Transverse colon (tissue), 4 donors: ENCODE results near the gene GALNT13. TPM values are rescaled to one million over a fixed set of nuclear protein-coding genes. Genes with fewer than 3 reads are reported as not detected.

ENCODE experiments used
- DNase-seq: peaks from one replicate; pipeline ENCODE4 v3.0.0-alpha.2; 2019
- H3K27ac ChIP-seq, 4 donors: fragments of 200-600 bp; sonication (generic); 2 replicates each; pipeline ENCODE4 v1.5.1; 2016 to 2018; ENCODE audit warnings: inconsistent platforms in 4 of 4
- H3K27me3 ChIP-seq: fragments of 200-600 bp; sonication (generic); 2 replicates; pipeline ENCODE4 v1.5.1; 2017; ENCODE audit warnings: inconsistent platforms
- H3K36me3 ChIP-seq, 4 donors: fragments of 200-600 bp; sonication (generic); 2 replicates each; pipeline ENCODE4 v1.5.1; 2017 to 2019; ENCODE audit warnings: inconsistent platforms in 4 of 4
- H3K4me1 ChIP-seq, 4 donors: fragments of 200-600 bp; sonication (generic); 2 replicates each; pipeline ENCODE4 v1.5.1; 2017 to 2020; ENCODE audit warnings: inconsistent platforms in 4 of 4
- H3K4me3 ChIP-seq, 4 donors: fragments of 200-600 bp; sonication (generic); 1 replicate in 1 of 4; 2 replicates in 3 of 4; pipeline versions ENCODE4 v1.5.1 to v1.6.1; 2017 to 2019; ENCODE audit warnings: inconsistent platforms in 4 of 4
- H3K9me3 ChIP-seq, 2 donors: fragments of 200-600 bp; sonication (generic); 2 replicates each; pipeline ENCODE4 v1.5.1; 2017 to 2019; ENCODE audit warnings: inconsistent platforms in 2 of 2
- CTCF ChIP-seq, 5 experiments: fragments of 200-600 bp in 3 of 5; fragments of 450-650 bp in 2 of 5; sonication (generic) in 3 of 5; IDR thresholded peaks; 1 replicate in 2 of 5; 2 replicates in 3 of 5; pipeline ENCODE4 v1.5.1; 2016 to 2017; ENCODE audit warnings: antibody characterized with exemption in 5 of 5, inconsistent platforms in 3 of 5, mild to moderate bottlenecking in 2 of 5, moderate library complexity in 1 of 5
- EP300 ChIP-seq: sonication (generic); formaldehyde crosslinking; IDR thresholded peaks from one replicate; pipeline ENCODE4 v1.6.1; 2017; ENCODE audit warnings: antibody characterized with exemption, low read depth
- POLR2A ChIP-seq: fragments of 450-650 bp; IDR thresholded peaks from one replicate; pipeline ENCODE4 v1.6.1; 2016; ENCODE audit warnings: antibody characterized with exemption, mild to moderate bottlenecking, moderate library complexity
- POLR2AphosphoS5 ChIP-seq, 3 donors: sonication (generic); formaldehyde crosslinking; IDR thresholded peaks; one replicate each; pipeline ENCODE4 v1.6.1; 2016; ENCODE audit warnings: antibody characterized with exemption in 3 of 3
- WGBS, 2 donors: methylation state at CpG; one replicate each; pipeline ENCODE4 v1.1.5; 2018; ENCODE audit warnings: low coverage in 1 of 2; 5-methylcytosine and 5-hydroxymethylcytosine counted together
- in situ Hi-C, 4 donors: fragments of 200-750 bp; cut with MboI; loops; one replicate each; pipeline versions ENCODE4 v1.15.0 to v1.15.1; 2017; ENCODE audit warnings: low sequenced_read_pairs in 3 of 4, low pct_ligation_motif_present in 1 of 4, low pct_unique_long_range_greater_than_20kb in 1 of 4
- intact Hi-C: fragments of 100-400 bp; cut with DNase I; formaldehyde crosslinking; loops from one replicate; pipeline ENCODE4 v1.15.1; 2023; ENCODE audit warnings: low total_unique reads
- total RNA-seq, 4 donors: library from RNA; depleted of rRNA; stranded (reverse); fragments of >200 nt; gene quantifications; one replicate each; pipeline ENCODE4 v1.1.0, GENCODE V29; 2016

The GALNT13 gene
- total RNA-seq, 4 donors from 2014 or later: 0.41 to 0.95 TPM; not detected in 2

DNA sequence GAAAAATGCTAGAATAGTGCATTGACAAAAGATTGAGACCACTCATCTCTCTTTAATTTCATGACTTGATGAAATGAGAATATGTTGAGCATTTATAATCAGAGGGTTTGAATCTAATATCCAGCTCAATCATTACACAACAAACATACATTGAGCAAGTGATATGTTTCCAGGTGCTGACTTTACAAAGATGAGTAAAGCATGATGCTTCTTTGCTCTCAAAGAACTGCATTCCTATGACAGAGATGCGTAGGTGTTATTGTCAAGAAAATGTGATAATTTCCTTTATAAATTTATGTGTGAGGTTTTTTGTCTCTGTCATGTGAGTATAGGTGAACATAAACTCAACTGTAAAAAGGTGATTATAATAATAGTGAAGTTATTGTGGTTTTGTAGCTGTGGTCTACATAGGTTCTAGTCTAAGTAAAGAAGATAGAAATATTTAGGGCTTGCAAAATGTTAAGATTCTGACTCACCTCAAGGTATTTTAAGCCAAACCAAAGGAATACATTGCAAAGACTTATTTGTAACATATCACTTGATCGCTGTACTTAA, 389.8 kb downstream of the GALNT13 start:
- intact Hi-C loops: no loop called here
- 88 to 93% methylated on average over 2 of the region's 2 CpGs for WGBS, 2 donors

DNA sequence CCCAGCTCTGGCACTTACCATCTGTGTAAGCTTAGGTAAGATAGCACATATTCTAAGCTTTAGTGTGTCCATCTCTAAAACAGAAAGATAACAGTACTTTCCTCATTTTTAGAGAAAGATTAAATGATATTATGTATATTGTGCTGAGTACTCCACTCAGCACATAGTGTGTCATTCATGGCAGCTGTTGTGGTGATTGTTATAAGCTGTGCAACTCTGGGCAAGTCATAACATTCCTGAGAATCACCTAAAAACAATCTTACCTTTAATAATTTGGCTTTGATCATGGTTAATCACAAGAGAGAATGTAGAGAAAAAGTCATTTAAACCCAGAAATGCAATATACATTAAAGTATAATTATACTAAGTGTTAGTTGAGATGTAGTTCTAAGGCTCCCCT, 391.5 kb downstream of the GALNT13 start:
- Histone ChIP-seq H3K27me3 (no peaks in the 10 kb centered on the region), H3K4me1 (no peaks in the 10 kb centered on the region), H3K4me3 (no peak overlapping the region), H3K9me3 (no peaks in the 10 kb centered on the region), H3K27ac (no peak overlapping the region), H3K36me3 (no peaks in the 10 kb centered on the region)
- intact Hi-C loops: no loop called here
- in situ Hi-C loops: no loop called here
- no peak for TF ChIP-seq POLR2AphosphoS5 (IDR thresholded peaks at IDR 0.05)
- DNase-seq: no peak

More for the DNA sequence above, 389.8 kb downstream of the GALNT13 start:
- Histone ChIP-seq H3K4me3 (no peak overlapping the region), H3K27ac (no peak overlapping the region), H3K9me3 (no peaks in the 10 kb centered on the region), H3K27me3 (no peaks in the 10 kb centered on the region), H3K4me1 (no peaks in the 10 kb centered on the region), H3K36me3 (no peaks in the 10 kb centered on the region)
- in situ Hi-C loops: no loop called here
- TF ChIP-seq POLR2A: no peak
- no peak for TF ChIP-seq CTCF (IDR thresholded peaks at IDR 0.05)
- no peak for TF ChIP-seq EP300
- TF ChIP-seq POLR2AphosphoS5 (IDR thresholded peaks at IDR 0.05): no peak
- no peak for DNase-seq

DNA sequence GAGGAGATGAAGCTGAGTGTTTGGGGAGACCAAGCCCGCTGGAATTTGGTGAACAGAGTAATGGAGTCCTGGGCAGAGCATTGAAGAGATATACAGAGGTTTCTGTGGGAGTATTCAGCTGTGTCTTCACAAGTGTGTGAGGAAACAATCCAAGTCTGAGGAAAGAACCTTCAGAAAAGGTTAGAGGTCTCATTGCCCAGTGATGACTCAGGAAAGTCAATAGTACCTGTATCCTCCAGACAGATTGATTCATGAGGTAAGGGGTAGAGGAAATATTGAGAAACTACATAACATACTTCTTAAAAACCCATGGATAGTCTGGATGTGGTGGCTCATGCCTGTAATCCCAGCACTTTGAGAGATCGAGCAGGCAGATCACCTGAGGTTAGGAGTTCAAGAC, 392.3 kb downstream of the GALNT13 start:
- TF ChIP-seq POLR2A (no peak), POLR2AphosphoS5 (IDR thresholded peaks at IDR 0.05) (no peak), EP300 (no peak), CTCF (IDR thresholded peaks at IDR 0.05) (no peak)
- WGBS, 2 donors: 65 to 88% methylated on average over 1 to 2 of the region's 2 CpGs
- no peaks in the 10 kb centered on the region for H3K36me3 ChIP-seq
- H3K27ac ChIP-seq: no peak overlapping the region
- DNase-seq: no peak
- no peaks in the 10 kb centered on the region for H3K27me3 ChIP-seq
- no peak overlapping the region for H3K4me3 ChIP-seq
- intact Hi-C loops (no loop called here), in situ Hi-C loops (no loop called here)
- H3K4me1 ChIP-seq: no peaks in the 10 kb centered on the region
- H3K9me3 ChIP-seq: no peaks in the 10 kb centered on the region

DNA sequence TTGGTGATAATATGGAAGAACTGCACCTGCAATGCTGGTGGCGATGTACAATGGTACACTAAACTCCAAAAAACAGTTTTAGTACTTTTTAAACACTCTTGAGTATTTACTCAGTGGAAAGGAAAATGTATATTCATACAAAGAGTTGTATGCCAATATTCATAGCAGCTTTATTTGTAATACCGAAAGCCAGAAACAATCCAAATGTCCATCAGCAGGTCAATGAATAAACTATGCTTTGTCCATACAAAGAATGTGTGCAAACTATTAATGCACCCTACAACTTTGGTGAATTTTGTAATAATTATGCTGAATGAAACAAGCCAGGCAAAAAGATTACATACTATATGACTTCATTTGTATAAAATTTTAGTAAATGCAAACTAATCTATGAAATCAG, 396.3 kb downstream of the GALNT13 start:
- DNase-seq: no peak
- intact Hi-C loops: no loop called here
- in situ Hi-C loops: no loop called here
- no peaks in the 10 kb centered on the region for H3K36me3 ChIP-seq
- H3K27ac ChIP-seq: no peak overlapping the region
- H3K4me3 ChIP-seq: no peak overlapping the region
- H3K4me1 ChIP-seq: no peaks in the 10 kb centered on the region
- no peaks in the 10 kb centered on the region for H3K27me3 ChIP-seq
- H3K9me3 ChIP-seq: no peaks in the 10 kb centered on the region
- TF ChIP-seq POLR2A: no peak
- no peak for TF ChIP-seq POLR2AphosphoS5 (IDR thresholded peaks at IDR 0.05)
- no peak for TF ChIP-seq EP300
- no peak for TF ChIP-seq CTCF (IDR thresholded peaks at IDR 0.05)
- WGBS, 2 donors: 71 to 77% methylated on average over 2 of the region's 2 CpGs

- no peak for DNase-seq
- TF ChIP-seq CTCF (IDR thresholded peaks at IDR 0.05) (no peak), POLR2A (no peak), POLR2AphosphoS5 (IDR thresholded peaks at IDR 0.05) (no peak), EP300 (no peak)
- Histone ChIP-seq H3K27ac (no peak overlapping the region), H3K36me3 (no peaks in the 10 kb centered on the region), H3K9me3 (no peaks in the 10 kb centered on the region), H3K27me3 (no peaks in the 10 kb centered on the region), H3K4me3 (no peak overlapping the region), H3K4me1 (no peaks in the 10 kb centered on the region)
- WGBS, 2 donors: 75 to 90% methylated on average over 2 of the region's 2 CpGs
- intact Hi-C loops (no loop called here), in situ Hi-C loops (no loop called here)
Observed at GRCh38 chr2:154280543-154280942, 408.8 kb downstream of the GALNT13 start.
